ENCODE measurements around the gene NR3C1.

The NR3C1 gene

GRCh38 chr5:143446535-143447226 is 43.2 kb upstream of the NR3C1 start:
- Histone ChIP-seq H3K9me3 (ENCODE audit: severe bottlenecking) (no peaks in the 10 kb centered on the region), H3K27me3 (ENCODE audit: insufficient read depth, poor library complexity, severe bottlenecking) (no peaks in the 10 kb centered on the region), H3K36me3 (ENCODE audit: low read depth) (no peaks in the 10 kb centered on the region), H3K27ac (ENCODE audit: poor library complexity, severe bottlenecking) (no peak overlapping the region), H3K4me1 (ENCODE audit: insufficient read depth, poor library complexity, severe bottlenecking) (no peaks in the 10 kb centered on the region), H3K4me3 (ENCODE audit: severe bottlenecking) (no peak overlapping the region)
- no peak for DNase-seq (ENCODE audit: low spot score)
- TF ChIP-seq, protein P1, sequence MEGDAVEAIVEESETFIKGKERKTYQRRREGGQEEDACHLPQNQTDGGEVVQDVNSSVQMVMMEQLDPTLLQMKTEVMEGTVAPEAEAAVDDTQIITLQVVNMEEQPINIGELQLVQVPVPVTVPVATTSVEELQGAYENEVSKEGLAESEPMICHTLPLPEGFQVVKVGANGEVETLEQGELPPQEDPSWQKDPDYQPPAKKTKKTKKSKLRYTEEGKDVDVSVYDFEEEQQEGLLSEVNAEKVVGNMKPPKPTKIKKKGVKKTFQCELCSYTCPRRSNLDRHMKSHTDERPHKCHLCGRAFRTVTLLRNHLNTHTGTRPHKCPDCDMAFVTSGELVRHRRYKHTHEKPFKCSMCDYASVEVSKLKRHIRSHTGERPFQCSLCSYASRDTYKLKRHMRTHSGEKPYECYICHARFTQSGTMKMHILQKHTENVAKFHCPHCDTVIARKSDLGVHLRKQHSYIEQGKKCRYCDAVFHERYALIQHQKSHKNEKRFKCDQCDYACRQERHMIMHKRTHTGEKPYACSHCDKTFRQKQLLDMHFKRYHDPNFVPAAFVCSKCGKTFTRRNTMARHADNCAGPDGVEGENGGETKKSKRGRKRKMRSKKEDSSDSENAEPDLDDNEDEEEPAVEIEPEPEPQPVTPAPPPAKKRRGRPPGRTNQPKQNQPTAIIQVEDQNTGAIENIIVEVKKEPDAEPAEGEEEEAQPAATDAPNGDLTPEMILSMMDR (IDR thresholded peaks at IDR 0.05; ENCODE audit: poor library complexity, severe bottlenecking) = no peak
- no peak for ATAC-seq (ENCODE audit: low read depth)

DNA sequence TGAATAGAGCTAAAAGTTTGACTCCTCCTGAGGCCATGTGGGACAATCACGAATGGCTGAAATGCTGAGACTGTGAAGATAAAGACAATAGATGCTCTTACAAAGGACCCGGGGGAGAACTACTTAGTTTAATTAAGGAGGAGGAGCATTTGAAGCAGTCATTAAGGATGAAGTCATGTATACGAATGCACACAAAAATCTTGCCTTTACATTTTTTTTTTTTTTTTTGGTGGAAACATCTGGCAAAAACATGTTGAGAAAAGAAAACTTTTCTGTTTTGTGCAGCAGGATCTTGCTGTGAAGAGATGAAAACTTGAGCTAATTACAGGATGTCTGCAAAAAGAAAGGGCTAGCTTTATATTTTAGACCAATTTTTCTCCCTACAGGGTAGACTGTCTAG is 42.3 kb upstream of the NR3C1 start:
- DNase-seq (ENCODE audit: low spot score) (no peak), ATAC-seq (ENCODE audit: low read depth) (no peak)
- H3K27me3 ChIP-seq (ENCODE audit: insufficient read depth, poor library complexity, severe bottlenecking) = no peaks in the 10 kb centered on the region
- H3K36me3 ChIP-seq (ENCODE audit: low read depth) = no peaks in the 10 kb centered on the region
- no peak overlapping the region for H3K27ac ChIP-seq (ENCODE audit: poor library complexity, severe bottlenecking)
- no peaks in the 10 kb centered on the region for H3K4me1 ChIP-seq (ENCODE audit: insufficient read depth, poor library complexity, severe bottlenecking)
- no peaks in the 10 kb centered on the region for H3K9me3 ChIP-seq (ENCODE audit: severe bottlenecking)
- TF ChIP-seq, protein P1 (IDR thresholded peaks at IDR 0.05; ENCODE audit: poor library complexity, severe bottlenecking) = no peak
- no peak overlapping the region for H3K4me3 ChIP-seq (ENCODE audit: severe bottlenecking)

GRCh38 chr5:143443330-143443729 is 39.8 kb upstream of the NR3C1 start:
- no peak for ATAC-seq (ENCODE audit: low read depth)
- H3K4me1 ChIP-seq (ENCODE audit: insufficient read depth, poor library complexity, severe bottlenecking) = no peaks in the 10 kb centered on the region
- H3K36me3 ChIP-seq (ENCODE audit: low read depth) = no peaks in the 10 kb centered on the region
- no peaks in the 10 kb centered on the region for H3K9me3 ChIP-seq (ENCODE audit: severe bottlenecking)
- no peaks in the 10 kb centered on the region for H3K27me3 ChIP-seq (ENCODE audit: insufficient read depth, poor library complexity, severe bottlenecking)
- H3K4me3 ChIP-seq (ENCODE audit: severe bottlenecking) = no peak overlapping the region
- TF ChIP-seq, protein P1 (IDR thresholded peaks at IDR 0.05; ENCODE audit: poor library complexity, severe bottlenecking) = no peak
- no peak overlapping the region for H3K27ac ChIP-seq (ENCODE audit: poor library complexity, severe bottlenecking)
- DNase-seq (ENCODE audit: low spot score) = no peak

DNA sequence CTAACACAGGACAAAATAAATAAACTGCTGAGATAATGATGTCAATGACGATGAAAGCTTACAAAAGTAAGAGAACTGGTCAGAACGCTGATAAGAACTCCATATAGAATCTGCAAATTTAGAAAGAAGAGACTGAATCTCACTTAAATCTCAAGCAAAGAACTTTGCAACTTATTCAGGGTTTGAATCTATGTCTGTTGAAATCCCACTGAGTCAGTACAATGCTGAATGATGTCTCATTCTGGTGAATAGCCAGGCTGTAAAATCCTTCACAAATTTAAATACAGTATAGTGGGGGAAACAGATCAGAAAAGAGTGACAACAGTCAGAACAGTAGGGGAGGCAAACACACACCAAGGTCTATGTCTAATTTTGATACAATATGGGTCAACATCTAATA is 38.9 kb upstream of the NR3C1 start:
- TF ChIP-seq, protein P1 (IDR thresholded peaks at IDR 0.05; ENCODE audit: poor library complexity, severe bottlenecking) = no peak
- peak; percentile 44; the same call in 2 of the 3 replicates for ATAC-seq (ENCODE audit: low read depth)
- Histone ChIP-seq H3K27ac (ENCODE audit: poor library complexity, severe bottlenecking) (no peak overlapping the region), H3K9me3 (ENCODE audit: severe bottlenecking) (no peaks in the 10 kb centered on the region), H3K27me3 (ENCODE audit: insufficient read depth, poor library complexity, severe bottlenecking) (no peaks in the 10 kb centered on the region), H3K4me3 (ENCODE audit: severe bottlenecking) (no peak overlapping the region), H3K36me3 (ENCODE audit: low read depth) (no peaks in the 10 kb centered on the region), H3K4me1 (ENCODE audit: insufficient read depth, poor library complexity, severe bottlenecking) (no peaks in the 10 kb centered on the region)
- DNase-seq (ENCODE audit: low spot score) = no peak

- Histone ChIP-seq H3K27me3 (ENCODE audit: insufficient read depth, poor library complexity, severe bottlenecking) (no peaks in the 10 kb centered on the region), H3K9me3 (ENCODE audit: severe bottlenecking) (no peaks in the 10 kb centered on the region), H3K36me3 (ENCODE audit: low read depth) (no peaks in the 10 kb centered on the region), H3K27ac (ENCODE audit: poor library complexity, severe bottlenecking) (no peak overlapping the region), H3K4me3 (ENCODE audit: severe bottlenecking) (no peak overlapping the region), H3K4me1 (ENCODE audit: insufficient read depth, poor library complexity, severe bottlenecking) (no peaks in the 10 kb centered on the region)
- no peak for DNase-seq (ENCODE audit: low spot score)
- ATAC-seq (ENCODE audit: low read depth) = no peak
- TF ChIP-seq, protein P1 (IDR thresholded peaks at IDR 0.05; ENCODE audit: poor library complexity, severe bottlenecking) = no peak
These were observed 37.1 kb upstream of the NR3C1 start for GRCh38 chr5:143440448-143441115.
